Parathyroid adenoma (tissue), 2 donors: ENCODE results near the gene EML6.

Experiments
- H2AFZ ChIP-seq: fragments of 300-600 bp; sonication (generic); one replicate; pipeline ENCODE4 v1.7.0; 2017; ENCODE audit warnings: antibody characterized with exemption, mild to moderate bottlenecking
- H3K27ac ChIP-seq: fragments of 300-600 bp; sonication (generic); one replicate; pipeline ENCODE4 v1.7.0; 2017
- H3K27me3 ChIP-seq: fragments of 300-600 bp; sonication (generic); one replicate; pipeline ENCODE4 v1.7.0; 2017; ENCODE audit warnings: low read length; ENCODE audit not compliant: control insufficient read depth, insufficient read depth
- H3K36me3 ChIP-seq: fragments of 300-600 bp; sonication (generic); one replicate; pipeline ENCODE4 v1.7.0; 2017; ENCODE audit warnings: low read length; ENCODE audit not compliant: control insufficient read depth, insufficient read depth
- H3K4me1 ChIP-seq: fragments of 300-600 bp; sonication (generic); one replicate; pipeline ENCODE4 v1.7.0; 2017; ENCODE audit warnings: control low read depth
- H3K4me2 ChIP-seq: fragments of 300-600 bp; sonication (generic); one replicate; pipeline ENCODE4 v1.7.0; 2017; ENCODE audit warnings: low read length
- H3K4me3 ChIP-seq: fragments of 300-600 bp; sonication (generic); one replicate; pipeline ENCODE4 v1.7.0; 2017; ENCODE audit warnings: low read depth, low read length
- H3K79me2 ChIP-seq: fragments of 300-600 bp; sonication (generic); one replicate; pipeline ENCODE4 v1.7.0; 2017; ENCODE audit warnings: control low read depth
- H3K9ac ChIP-seq: fragments of 300-600 bp; sonication (generic); one replicate; pipeline ENCODE4 v1.7.0; 2017; ENCODE audit warnings: mild to moderate bottlenecking
- H3K9me3 ChIP-seq: fragments of 300-600 bp; sonication (generic); one replicate; pipeline ENCODE4 v1.7.0; 2017; ENCODE audit warnings: low read length; ENCODE audit not compliant: control insufficient read depth
- CTCF ChIP-seq: fragments of 300-600 bp; sonication (generic); IDR thresholded peaks from one replicate; pipeline ENCODE4 v1.7.0; 2017; ENCODE audit warnings: antibody characterized with exemption, mild to moderate bottlenecking
- donor health status: primary hyperparathyroidism.

The EML6 gene

GRCh38 chr2:54763636-54764291 is 40.3 kb downstream of the EML6 start:
- no peak for TF ChIP-seq CTCF

GRCh38 chr2:54767921-54768320 is 44.5 kb downstream of the EML6 start:
- no peak overlapping the region for H3K4me3 ChIP-seq
- no peaks in the 10 kb centered on the region for H3K9me3 ChIP-seq
- no peaks in the 10 kb centered on the region for H3K36me3 ChIP-seq
- H2AFZ ChIP-seq = no peak overlapping the region
- no peaks in the 10 kb centered on the region for H3K79me2 ChIP-seq
- H3K27me3 ChIP-seq = no peaks in the 10 kb centered on the region
- H3K4me1 ChIP-seq = no peaks in the 10 kb centered on the region
- H3K9ac ChIP-seq = no peak overlapping the region
- H3K27ac ChIP-seq = no peak overlapping the region
- H3K4me2 ChIP-seq = no peak overlapping the region
- no peak for TF ChIP-seq CTCF

More at GRCh38 chr2:54763636-54764291, 40.3 kb downstream of the EML6 start:
- no peaks in the 10 kb centered on the region for H3K4me1 ChIP-seq
- H3K36me3 ChIP-seq = no peaks in the 10 kb centered on the region
- no peak overlapping the region for H3K9ac ChIP-seq
- no peak overlapping the region for H3K4me3 ChIP-seq
- H3K27me3 ChIP-seq = no peaks in the 10 kb centered on the region
- no peaks in the 10 kb centered on the region for H3K9me3 ChIP-seq
- H3K79me2 ChIP-seq = no peaks in the 10 kb centered on the region
- no peak overlapping the region for H3K27ac ChIP-seq
- no peak overlapping the region for H2AFZ ChIP-seq
- no peak overlapping the region for H3K4me2 ChIP-seq

- no peak for TF ChIP-seq CTCF
- Histone ChIP-seq H3K4me2 (no peak overlapping the region), H3K9me3 (no peaks in the 10 kb centered on the region), H3K4me1 (no peaks in the 10 kb centered on the region), H3K36me3 (no peaks in the 10 kb centered on the region), H3K79me2 (no peaks in the 10 kb centered on the region), H2AFZ (no peak overlapping the region), H3K27me3 (no peaks in the 10 kb centered on the region), H3K4me3 (no peak overlapping the region), H3K9ac (no peak overlapping the region), H3K27ac (no peak overlapping the region)
Measured at GRCh38 chr2:54768772-54769428, 45.4 kb downstream of the EML6 start.

- Histone ChIP-seq H3K27ac (no peak overlapping the region), H3K36me3 (no peaks in the 10 kb centered on the region), H3K9me3 (no peaks in the 10 kb centered on the region), H3K9ac (no peak overlapping the region), H3K4me3 (no peak overlapping the region), H3K79me2 (no peaks in the 10 kb centered on the region), H3K4me1 (no peaks in the 10 kb centered on the region), H2AFZ (no peak overlapping the region), H3K27me3 (no peaks in the 10 kb centered on the region), H3K4me2 (no peak overlapping the region)
- TF ChIP-seq CTCF = no peak
Measured at GRCh38 chr2:54770211-54770610, 46.7 kb downstream of the EML6 start.

GRCh38 chr2:54770676-54771075 is 47.2 kb downstream of the EML6 start:
- Histone ChIP-seq H3K4me3 (no peak overlapping the region), H3K36me3 (no peaks in the 10 kb centered on the region), H3K9me3 (no peaks in the 10 kb centered on the region), H3K4me2 (no peak overlapping the region), H3K9ac (no peak overlapping the region), H3K79me2 (no peaks in the 10 kb centered on the region), H3K27ac (no peak overlapping the region), H3K27me3 (no peaks in the 10 kb centered on the region), H3K4me1 (no peaks in the 10 kb centered on the region), H2AFZ (no peak overlapping the region)
- no peak for TF ChIP-seq CTCF
